G401.6 (cell line): ENCODE data around the gene DROSHA.

Experiments used
- FAIRE-seq: peaks from 2 replicates; lab custom pipeline; 2012; peaks lifted over from hg19 to GRCh38; lab: Jason Lieb, UNC

Gene DROSHA

GRCh38 chr5:31530541-31531265 is 1.2 kb downstream of the DROSHA start:
- FAIRE-seq = no peak

DNA sequence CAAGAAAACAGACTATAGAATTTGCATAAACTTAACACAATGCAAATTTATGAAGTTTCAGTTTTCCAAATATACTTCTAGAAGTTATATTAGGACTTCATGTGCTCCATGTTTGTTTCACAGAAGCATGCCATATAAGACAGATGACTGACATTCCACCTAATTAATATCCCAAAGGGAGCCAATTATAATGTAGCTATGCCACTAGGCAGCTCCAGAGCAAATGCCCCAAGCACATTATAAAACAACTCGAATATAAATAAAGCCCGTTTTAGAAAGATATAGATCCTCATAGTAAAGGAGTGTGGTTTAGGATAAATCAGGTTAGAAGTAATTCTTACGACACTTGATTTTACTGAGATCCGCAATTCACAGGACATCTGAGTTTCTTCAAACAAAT is 8.9 kb downstream of the DROSHA start:
- FAIRE-seq = no peak

GRCh38 chr5:31516802-31517201 is 15.1 kb downstream of the DROSHA start:
- FAIRE-seq = no peak

DNA sequence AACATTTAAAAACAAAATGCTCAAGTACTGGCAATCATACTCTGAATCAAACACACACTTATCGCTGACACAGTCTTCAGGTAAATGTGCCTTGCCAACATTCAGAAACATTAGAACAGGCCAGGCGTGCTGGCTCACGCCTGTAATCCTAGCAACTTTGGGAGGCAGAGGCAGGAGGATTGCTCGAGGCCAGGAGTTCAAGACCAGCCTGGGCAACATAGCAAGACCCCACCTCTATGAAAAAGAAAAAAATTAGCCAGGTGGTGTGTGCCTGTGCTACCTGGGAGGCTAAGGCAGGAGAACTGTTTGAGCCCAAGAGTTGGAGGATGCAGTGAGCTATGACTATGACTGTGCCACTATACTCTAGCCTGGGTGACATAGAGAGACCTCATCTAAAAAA is 20.6 kb downstream of the DROSHA start:
- FAIRE-seq = no peak

GRCh38 chr5:31504529-31504928 is 27.4 kb downstream of the DROSHA start:
- FAIRE-seq = no peak

DNA sequence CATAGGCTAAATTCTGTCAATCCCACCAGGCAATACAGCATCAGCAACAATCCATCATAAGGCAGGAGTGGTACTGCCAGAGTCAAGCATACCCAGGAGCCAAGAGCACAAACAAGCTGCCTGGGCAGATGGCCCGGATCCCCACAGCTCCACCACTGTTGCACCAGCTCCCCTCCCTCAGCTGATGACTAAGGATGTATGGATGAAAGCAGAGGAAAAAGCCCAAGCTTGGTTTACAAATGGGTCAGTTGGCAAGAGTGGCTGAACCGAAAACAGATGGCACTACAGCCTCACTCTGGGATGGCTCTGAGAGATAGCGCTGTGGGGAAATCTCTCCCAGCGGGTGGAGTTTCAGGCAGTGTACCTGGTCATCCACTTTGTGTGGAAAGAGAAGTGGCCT is 29.4 kb downstream of the DROSHA start:
- FAIRE-seq = no peak

DNA sequence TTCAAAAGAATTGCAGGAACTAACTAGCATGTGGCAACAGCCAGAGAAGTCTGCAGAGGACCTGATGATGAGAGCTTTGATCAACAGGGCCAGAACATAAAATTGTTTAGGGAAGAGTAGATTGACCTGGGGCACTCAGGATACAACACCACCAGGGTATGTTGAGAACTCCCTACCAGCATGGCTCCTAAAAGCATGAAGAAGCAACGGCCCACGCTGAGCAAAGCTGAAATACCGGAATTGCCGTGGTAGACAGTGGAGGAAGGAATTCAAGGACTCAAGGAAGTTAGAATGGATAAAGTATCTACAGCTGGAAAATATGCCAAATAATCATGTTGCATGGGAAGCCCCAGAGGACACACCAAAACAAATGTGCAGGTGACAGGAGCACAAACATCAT is 31.6 kb downstream of the DROSHA start:
- no peak for FAIRE-seq

DNA sequence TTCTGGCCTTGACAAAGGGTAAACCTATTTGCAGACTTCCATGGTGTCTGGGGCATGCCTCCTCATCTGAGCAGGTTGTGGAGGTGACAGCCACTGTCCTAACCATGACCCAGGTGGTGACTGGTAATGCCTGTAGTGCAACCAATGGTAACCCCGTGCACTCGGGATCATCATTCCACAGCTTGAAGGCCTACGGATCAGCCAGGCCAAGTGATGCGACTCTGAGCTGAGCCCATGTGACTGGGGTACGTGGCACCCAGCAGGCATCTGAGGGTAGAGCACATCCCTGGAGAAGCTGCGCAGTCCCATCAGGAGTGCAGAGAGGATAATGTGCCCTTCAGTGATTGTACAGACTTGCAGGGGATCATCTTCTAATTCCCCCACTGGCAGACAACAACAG is 35.0 kb downstream of the DROSHA start:
- FAIRE-seq = no peak

GRCh38 chr5:31496301-31496700 is 35.6 kb downstream of the DROSHA start:
- FAIRE-seq = no peak

DNA sequence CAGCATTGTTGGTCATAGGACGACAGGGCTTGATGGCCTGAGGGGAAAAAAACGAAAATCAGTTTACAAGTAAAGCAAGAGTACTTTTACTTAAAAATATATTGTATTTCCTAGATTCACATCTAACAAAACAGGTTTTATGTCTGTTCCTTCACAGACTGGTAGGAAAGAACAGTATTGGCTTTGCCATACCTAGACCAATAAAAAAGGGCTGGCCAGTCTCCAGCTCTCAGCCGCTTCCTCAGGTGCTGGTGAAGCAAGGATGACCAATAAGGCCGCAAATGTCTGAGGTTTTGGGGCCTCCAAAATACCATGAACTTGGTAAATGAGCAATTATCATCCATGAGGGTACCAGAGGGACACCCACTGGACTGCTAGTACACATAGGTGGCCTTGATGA is 36.6 kb downstream of the DROSHA start:
- FAIRE-seq = no peak

- no peak for FAIRE-seq
Observed at GRCh38 chr5:31492869-31493268, 39.0 kb downstream of the DROSHA start.

DNA sequence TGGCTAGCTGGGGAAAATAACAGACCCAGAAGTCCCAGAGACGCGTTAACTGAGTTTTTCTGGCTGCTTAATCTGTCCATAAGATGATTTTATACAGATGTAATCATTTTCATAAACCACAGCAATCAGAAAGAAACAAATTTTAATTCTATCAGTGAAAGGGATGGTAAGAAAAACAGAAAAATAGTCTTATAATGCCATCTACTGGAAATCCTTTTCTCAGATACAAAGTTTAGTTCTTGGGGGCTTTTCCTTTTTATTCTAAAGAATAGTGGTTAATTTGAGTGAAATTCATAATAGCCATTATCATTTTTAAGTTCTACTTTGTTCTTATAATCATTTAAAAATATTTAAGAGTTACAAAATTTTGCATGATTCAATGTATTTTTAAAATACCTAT is 44.4 kb downstream of the DROSHA start:
- FAIRE-seq = no peak

GRCh38 chr5:31486441-31486840 is 45.5 kb downstream of the DROSHA start:
- no peak for FAIRE-seq

DNA sequence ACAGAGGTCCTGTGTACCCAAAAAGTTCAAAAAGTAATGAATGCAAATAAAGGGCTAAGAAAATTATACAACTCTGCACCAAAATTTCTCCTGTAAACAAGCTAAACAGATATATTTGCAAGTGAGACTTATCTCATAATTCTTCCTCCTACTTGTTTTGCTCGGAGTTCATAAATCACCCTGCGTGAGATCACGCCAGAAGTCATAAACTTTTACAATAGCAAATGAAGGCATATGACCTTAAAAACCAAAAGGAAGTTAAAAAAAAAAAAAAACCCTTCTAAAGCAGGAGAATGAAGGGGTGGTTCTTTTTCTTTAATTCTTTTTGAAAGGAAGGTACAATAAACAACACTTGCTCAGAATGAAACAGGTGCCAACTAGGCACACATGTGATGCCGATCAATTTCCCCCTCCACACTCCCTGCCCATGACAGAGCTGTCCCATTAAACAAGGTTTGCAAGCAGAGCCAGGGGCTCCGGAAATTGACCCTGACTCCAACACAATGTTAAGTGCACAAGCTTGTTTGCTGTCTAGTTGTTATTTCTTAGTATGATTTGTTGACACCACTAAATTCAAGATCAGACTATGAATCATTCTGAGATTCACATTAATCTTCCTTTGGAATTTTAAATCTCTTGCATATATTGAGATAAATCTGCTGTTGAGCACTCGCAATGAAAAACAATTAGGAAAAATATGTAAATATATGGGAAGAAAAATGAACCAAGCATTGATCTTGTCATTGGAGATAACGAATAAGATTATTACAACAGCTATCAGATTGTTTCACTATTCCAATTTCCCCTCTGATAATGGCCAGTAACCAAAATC is 46.3 kb downstream of the DROSHA start:
- no peak for FAIRE-seq

- no peak for FAIRE-seq
Observed at GRCh38 chr5:31481531-31482165, 50.2 kb downstream of the DROSHA start.

- FAIRE-seq = no peak
Observed at GRCh38 chr5:31479706-31480105, 52.2 kb downstream of the DROSHA start.

DNA sequence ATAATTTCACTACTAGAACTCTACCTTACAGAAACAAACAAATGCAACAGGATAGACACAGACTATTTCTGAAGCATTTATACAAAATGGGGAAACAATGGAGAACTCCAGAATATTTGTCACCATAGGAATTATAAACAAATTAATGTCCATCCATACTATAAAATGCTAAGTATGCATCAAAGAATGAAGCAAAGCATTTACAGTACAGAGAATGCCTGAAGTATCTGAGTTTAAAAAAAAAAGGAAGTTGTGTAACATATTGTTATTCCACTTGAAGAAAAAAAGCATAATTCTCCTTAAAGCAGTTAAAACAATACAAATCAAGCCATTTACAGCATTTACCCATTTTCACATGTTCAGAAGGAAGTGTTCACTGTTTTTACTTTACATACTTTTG is 53.0 kb downstream of the DROSHA start:
- FAIRE-seq = no peak

DNA sequence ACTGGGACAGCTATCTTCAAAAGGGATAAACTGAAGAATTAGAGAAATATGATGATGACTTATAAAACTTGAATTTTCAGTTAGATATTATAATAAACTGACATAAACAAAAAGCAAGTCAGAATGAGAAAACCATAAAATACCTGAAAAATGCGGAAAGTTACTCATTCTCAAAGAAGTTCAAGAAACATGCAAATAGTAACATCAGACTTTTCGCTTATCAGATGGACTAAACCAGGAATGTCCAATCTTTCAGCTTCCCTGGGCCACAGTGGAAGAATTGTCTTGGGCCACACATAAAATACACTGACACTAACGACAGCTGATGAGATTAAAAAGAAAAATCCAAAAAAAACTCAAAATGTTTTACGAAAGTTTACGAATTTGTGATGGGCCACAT is 53.9 kb downstream of the DROSHA start:
- peak; percentile 37 for FAIRE-seq

GRCh38 chr5:31477516-31477915 is 54.4 kb downstream of the DROSHA start:
- FAIRE-seq = no peak

DNA sequence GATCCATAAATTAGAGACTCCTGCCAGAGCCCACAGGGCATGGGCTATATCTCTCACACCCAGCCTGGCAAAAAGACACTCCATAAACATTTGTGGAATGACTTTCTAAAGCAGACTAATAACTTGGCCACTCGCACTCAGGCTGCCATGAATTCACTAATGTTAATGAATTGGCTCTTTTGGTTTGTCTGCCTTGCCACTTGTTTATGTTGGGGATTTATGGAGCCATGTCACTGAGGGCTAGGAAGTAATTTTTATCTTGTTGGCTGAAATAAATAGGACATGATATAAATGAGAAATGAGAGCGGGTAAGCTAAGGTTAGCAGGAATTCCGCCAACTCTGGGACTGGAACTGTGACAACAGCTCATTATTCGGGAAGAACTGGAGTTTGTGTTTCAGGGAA is 55.2 kb downstream of the DROSHA start:
- no peak for FAIRE-seq

DNA sequence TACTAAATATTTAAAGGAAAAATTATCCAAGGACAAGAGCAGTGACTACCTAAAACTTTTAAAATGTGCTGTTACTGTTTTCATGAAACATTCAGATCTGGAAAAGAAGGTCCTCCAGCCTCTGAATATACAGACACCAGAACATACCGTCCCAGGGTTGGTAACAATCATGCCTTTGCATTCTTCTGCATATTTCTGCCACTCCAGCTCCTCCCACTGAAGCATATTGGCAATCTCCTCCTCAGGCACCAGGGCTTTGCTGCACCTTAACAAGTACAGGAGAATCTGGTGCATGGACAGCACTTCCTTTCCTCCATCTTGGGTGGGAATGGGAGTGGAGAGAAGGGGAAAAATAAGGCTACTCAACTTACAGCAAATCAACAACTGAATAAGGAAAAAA is 60.0 kb downstream of the DROSHA start:
- no peak for FAIRE-seq

GRCh38 chr5:31471040-31471439 is 60.9 kb downstream of the DROSHA start:
- no peak for FAIRE-seq

GRCh38 chr5:31470608-31471007 is 61.3 kb downstream of the DROSHA start:
- no peak for FAIRE-seq
